Measurements from ENCODE around the gene RBM38. TPM values are rescaled to one million over a fixed set of nuclear protein-coding genes. Genes with fewer than 3 reads are reported as not detected.

RBM38 gene
- total RNA-seq, 1 experiment from 2014 or later: 56.5 TPM

- peak; percentile 55 for TF ChIP-seq CTCF (conservative IDR thresholded peaks at IDR 0.05; ENCODE audit: low read depth, low read length)
- no peak for TF ChIP-seq EZH2phosphoT487 (IDR thresholded peaks at IDR 0.05; ENCODE audit: borderline replicate concordance, low read length)
- Histone ChIP-seq H3F3A (ENCODE audit: low read length, unreplicated experiment) (no peaks in the 10 kb centered on the region), H3K36me3 (ENCODE audit: low read depth, low read length) (no peaks in the 10 kb centered on the region), H4K20me1 (ENCODE audit: low read length) (no peaks in the 10 kb centered on the region), H3K27ac (ENCODE audit: low read length) (peak overlapping the region; percentile 10), H3K4me3 (ENCODE audit: low read length) (peak overlapping the region; percentile 20; the same call in 1 of the 2 replicates), H3K9me2 (replicated peaks; ENCODE audit: low read length) (no peaks in the 10 kb centered on the region), H3K9ac (ENCODE audit: low read length) (no peak overlapping the region), H3K27me3 (ENCODE audit: low read length) (no peaks in the 10 kb centered on the region), H2AFZ (ENCODE audit: low read length) (peak overlapping the region; percentile 3; the same call in 1 of the 2 replicates), H3K4me2 (ENCODE audit: low read length) (peak overlapping the region; percentile 54), H3K79me2 (ENCODE audit: low read length) (no peaks in the 10 kb centered on the region), H3K9me3 (ENCODE audit: low read length) (no peaks in the 10 kb centered on the region), H3K4me1 (ENCODE audit: insufficient read depth, low read length) (peaks cover 29% of the 10 kb centered on the region)
- BruUV-seq (replicated peaks): no TSS peak
- peak; percentile 97 for DNase-seq
- peak; percentile 78 for ATAC-seq
- CTCF ChIA-PET: no interaction called here
- intact Hi-C loops (cut with micrococcal nuclease): loop anchor here (5.0 kb wide), 2 partner anchors 43 to 62 kb away; partner anchors contain the start of gene RBM38
- POLR2A ChIA-PET (ENCODE audit: unreplicated experiment): interaction anchor here (0.5 to 0.8 kb wide), 2 partner anchors 274 to 877 kb away, joined by 3 to 5 read pairs; no protein-coding TSS in a partner anchor
Measured at GRCh38 chr20:57435498-57436222, 44.5 kb downstream of the RBM38 start.

- H2AFZ ChIP-seq (ENCODE audit: low read length): peak overlapping the region; percentile 3; the same call in 1 of the 2 replicates
- peak overlapping the region; percentile 54 for H3K4me2 ChIP-seq (ENCODE audit: low read length)
- no peaks in the 10 kb centered on the region for H3K9me2 ChIP-seq (replicated peaks; ENCODE audit: low read length)
- H3K79me2 ChIP-seq (ENCODE audit: low read length): no peaks in the 10 kb centered on the region
- POLR2A ChIA-PET (ENCODE audit: unreplicated experiment): no interaction called here
- peak overlapping the region; percentile 20; the same call in 1 of the 2 replicates for H3K4me3 ChIP-seq (ENCODE audit: low read length)
- H3K36me3 ChIP-seq (ENCODE audit: low read depth, low read length): no peaks in the 10 kb centered on the region
- H3K9ac ChIP-seq (ENCODE audit: low read length): no peak overlapping the region
- DNase-seq: no peak
- no peaks in the 10 kb centered on the region for H4K20me1 ChIP-seq (ENCODE audit: low read length)
- no peaks in the 10 kb centered on the region for H3K9me3 ChIP-seq (ENCODE audit: low read length)
- CTCF ChIA-PET: no interaction called here
- TF ChIP-seq EZH2phosphoT487 (IDR thresholded peaks at IDR 0.05; ENCODE audit: borderline replicate concordance, low read length): no peak
- TF ChIP-seq CTCF (conservative IDR thresholded peaks at IDR 0.05; ENCODE audit: low read depth, low read length): no peak
- no peak for TF ChIP-seq EZH2 (IDR thresholded peaks at IDR 0.05; ENCODE audit: low read length, unreplicated experiment)
- peak overlapping the region; percentile 10 for H3K27ac ChIP-seq (ENCODE audit: low read length)
- ATAC-seq: no peak
- no TSS peak for BruUV-seq (replicated peaks)
- no peaks in the 10 kb centered on the region for H3F3A ChIP-seq (ENCODE audit: low read length, unreplicated experiment)
- peaks cover 29% of the 10 kb centered on the region for H3K4me1 ChIP-seq (ENCODE audit: insufficient read depth, low read length)
- intact Hi-C loops (cut with micrococcal nuclease): loop anchor here (5.0 kb wide), 2 partner anchors 44 to 61 kb away; partner anchors contain the start of gene RBM38
- H3K27me3 ChIP-seq (ENCODE audit: low read length): no peaks in the 10 kb centered on the region
Measured at GRCh38 chr20:57436223-57436545, 45.0 kb downstream of the RBM38 start.

- H3K36me3 ChIP-seq (ENCODE audit: low read depth, low read length): no peaks in the 10 kb centered on the region
- H3K9ac ChIP-seq (ENCODE audit: low read length): no peak overlapping the region
- intact Hi-C loops (cut with micrococcal nuclease): loop anchor here (5.0 kb wide), 2 partner anchors 45 to 60 kb away; partner anchors contain the start of gene RBM38
- no peak for DNase-seq
- CTCF ChIA-PET: no interaction called here
- H3K79me2 ChIP-seq (ENCODE audit: low read length): no peaks in the 10 kb centered on the region
- H3K4me2 ChIP-seq (ENCODE audit: low read length): no peak overlapping the region
- no peak for ATAC-seq
- TF ChIP-seq CTCF (conservative IDR thresholded peaks at IDR 0.05; ENCODE audit: low read depth, low read length) (no peak), EZH2 (IDR thresholded peaks at IDR 0.05; ENCODE audit: low read length, unreplicated experiment) (no peak)
- no peaks in the 10 kb centered on the region for H4K20me1 ChIP-seq (ENCODE audit: low read length)
- H3K4me1 ChIP-seq (ENCODE audit: insufficient read depth, low read length): peaks cover 29% of the 10 kb centered on the region
- POLR2A ChIA-PET (ENCODE audit: unreplicated experiment): no interaction called here
- no peaks in the 10 kb centered on the region for H3F3A ChIP-seq (ENCODE audit: low read length, unreplicated experiment)
- no TSS peak for BruUV-seq (replicated peaks)
- no peaks in the 10 kb centered on the region for H3K9me3 ChIP-seq (ENCODE audit: low read length)
- no peaks in the 10 kb centered on the region for H3K27me3 ChIP-seq (ENCODE audit: low read length)
- H2AFZ ChIP-seq (ENCODE audit: low read length): no peak overlapping the region
- no peak overlapping the region for H3K4me3 ChIP-seq (ENCODE audit: low read length)
- H3K9me2 ChIP-seq (replicated peaks; ENCODE audit: low read length): no peaks in the 10 kb centered on the region
- no peak overlapping the region for H3K27ac ChIP-seq (ENCODE audit: low read length)
Measured at GRCh38 chr20:57437267-57437666, 46.1 kb downstream of the RBM38 start.

Data from PC-3 (cell line).